H9 (cell line): ENCODE measurements around the gene SOX1. TPM values are rescaled to one million over a fixed set of nuclear protein-coding genes. Genes with fewer than 3 reads are reported as not detected.

Source experiments
- DNase-seq: peaks from one replicate; pipeline ENCODE4 v3.0.0-alpha.2; 2017
- H2AFZ ChIP-seq: one replicate; pipeline ENCODE4 v1.6.1; 2013; ENCODE audit warnings: mild to moderate bottlenecking, low read length, control low read depth, moderate library complexity
- H2AK5ac ChIP-seq: 2 replicates; pipeline ENCODE4 v1.6.1; 2013; ENCODE audit warnings: low read length, control low read depth, mixed read lengths; ENCODE audit not compliant: insufficient read length
- H2BK120ac ChIP-seq: one replicate; pipeline ENCODE4 v1.6.1; 2013; ENCODE audit warnings: low read depth, mild to moderate bottlenecking, low read length, control low read depth, inconsistent platforms; ENCODE audit not compliant: poor library complexity, severe bottlenecking
- H2BK12ac ChIP-seq: 2 replicates; pipeline ENCODE4 v1.6.1; 2013; ENCODE audit warnings: low read length, control low read depth, mixed read lengths, low read depth; ENCODE audit not compliant: insufficient read length
- H2BK15ac ChIP-seq: 2 replicates; pipeline ENCODE4 v1.6.1; 2013; ENCODE audit warnings: low read depth, low read length, control low read depth
- H2BK20ac ChIP-seq: one replicate; pipeline ENCODE4 v1.6.1; 2013; ENCODE audit warnings: low read depth, mild to moderate bottlenecking, low read length, control low read depth, inconsistent platforms; ENCODE audit not compliant: poor library complexity, severe bottlenecking
- H2BK5ac ChIP-seq: 2 replicates; pipeline ENCODE4 v1.6.1; 2013; ENCODE audit warnings: low read length, control low read depth, mixed read lengths; ENCODE audit not compliant: insufficient read length
- H3K14ac ChIP-seq: 2 replicates; pipeline ENCODE4 v1.6.1; 2013; ENCODE audit warnings: low read length, control low read depth; ENCODE audit not compliant: insufficient read depth
- H3K18ac ChIP-seq: 2 replicates; pipeline ENCODE4 v1.6.1; 2013; ENCODE audit warnings: low read depth, mild to moderate bottlenecking, mixed read lengths, low read length, control low read depth; ENCODE audit not compliant: insufficient read length
- H3K23ac ChIP-seq: 2 replicates; pipeline ENCODE4 v1.6.1; 2013; ENCODE audit warnings: low read length, control low read depth, mixed read lengths, low read depth; ENCODE audit not compliant: insufficient read length
- H3K23me2 ChIP-seq: 2 replicates; pipeline ENCODE4 v1.6.1; 2013; ENCODE audit warnings: low read depth, mild to moderate bottlenecking, mixed read lengths, low read length, control low read depth; ENCODE audit not compliant: insufficient read length, poor library complexity, severe bottlenecking
- H3K27ac ChIP-seq: 2 replicates; pipeline ENCODE4 v1.5.1; 2013; ENCODE audit warnings: low read length, control low read depth, mixed read lengths, low read depth; ENCODE audit not compliant: insufficient read length
- H3K27me3 ChIP-seq: 2 replicates; pipeline ENCODE4 v1.6.1; 2013; ENCODE audit warnings: low read length, control low read depth, inconsistent platforms; ENCODE audit not compliant: insufficient read depth
- H3K4ac ChIP-seq: 2 replicates; pipeline ENCODE4 v1.6.1; 2013; ENCODE audit warnings: low read depth, mild to moderate bottlenecking, control low read depth, inconsistent platforms, low read length, moderate library complexity
- H3K4me1 ChIP-seq: 2 replicates; pipeline ENCODE4 v1.6.1; 2013; ENCODE audit warnings: low read length, control low read depth, inconsistent platforms; ENCODE audit not compliant: insufficient read depth
- H3K4me2 ChIP-seq: 2 replicates; pipeline ENCODE4 v1.6.1; 2013; ENCODE audit warnings: low read length, control low read depth, mixed read lengths; ENCODE audit not compliant: insufficient read length, insufficient read depth
- H3K56ac ChIP-seq: 2 replicates; pipeline ENCODE4 v1.6.1; 2013; ENCODE audit warnings: low read depth, mild to moderate bottlenecking, mixed read lengths, low read length, control low read depth; ENCODE audit not compliant: insufficient read length
- H3K79me1 ChIP-seq: 2 replicates; pipeline ENCODE4 v1.6.1; 2013; ENCODE audit warnings: low read depth, mild to moderate bottlenecking, moderate library complexity, low read length, control low read depth, inconsistent platforms; ENCODE audit not compliant: insufficient read depth, poor library complexity, severe bottlenecking
- H3K79me2 ChIP-seq: 2 replicates; pipeline ENCODE4 v1.6.1; 2013; ENCODE audit warnings: low read length, control low read depth, inconsistent platforms; ENCODE audit not compliant: insufficient read depth
- H3K9ac ChIP-seq: 2 replicates; pipeline ENCODE4 v1.6.1; 2013; ENCODE audit warnings: low read length, control low read depth, mixed read lengths; ENCODE audit not compliant: insufficient read length; ENCODE audit errors: extremely low read depth
- H3K9me3 ChIP-seq: one replicate; pipeline ENCODE4 v1.6.1; 2013; ENCODE audit warnings: low read depth, low read length, inconsistent platforms; ENCODE audit not compliant: control insufficient read depth
- H3T11ph ChIP-seq: one replicate; pipeline ENCODE4 v1.6.1; 2013; ENCODE audit warnings: mild to moderate bottlenecking, low read length, control low read depth, inconsistent platforms
- H4K20me1 ChIP-seq: one replicate; pipeline ENCODE4 v1.6.1; 2013; ENCODE audit not compliant: control insufficient read depth, insufficient read length, insufficient read depth
- H4K5ac ChIP-seq: 2 replicates; pipeline ENCODE4 v1.6.1; 2013; ENCODE audit warnings: low read depth, mild to moderate bottlenecking, mixed read lengths, low read length, control low read depth; ENCODE audit not compliant: insufficient read length
- H4K8ac ChIP-seq: replicated peaks from 2 replicates; pipeline ENCODE4 v1.6.1; 2013; ENCODE audit warnings: low read length, control low read depth, mixed read lengths, low read depth; ENCODE audit not compliant: insufficient read length
- H4K91ac ChIP-seq: 2 replicates; pipeline ENCODE4 v1.6.1; 2013; ENCODE audit warnings: low read depth, mild to moderate bottlenecking, moderate library complexity, mixed read lengths, low read length, control low read depth; ENCODE audit not compliant: insufficient read length
- H3K27ac Mint-ChIP-seq, 3 experiments: 2 replicates in 2 of 3; 3 replicates in 1 of 3; pipeline ENCODE4 v1.8.0; 2020 to 2021; ENCODE audit warnings: mixed read lengths in 3 of 3, mild to moderate bottlenecking in 1 of 3, moderate library complexity in 1 of 3
- H3K27me3 Mint-ChIP-seq: 2 replicates; pipeline ENCODE4 v1.8.0; 2021; ENCODE audit warnings: low read depth, mild to moderate bottlenecking, moderate library complexity, mixed read lengths
- H3K36me3 Mint-ChIP-seq, 3 experiments: 2 replicates in 2 of 3; 3 replicates in 1 of 3; pipeline ENCODE4 v1.8.0; 2020 to 2021; ENCODE audit warnings: low read depth in 3 of 3, mixed read lengths in 3 of 3; ENCODE audit not compliant: insufficient read depth in 1 of 3
- H3K4me1 Mint-ChIP-seq, 2 experiments: 2 replicates each; pipeline ENCODE4 v1.8.0; 2020; ENCODE audit warnings: mixed read lengths in 2 of 2
- H3K4me3 Mint-ChIP-seq, 2 experiments: 2 replicates in 1 of 2; 3 replicates in 1 of 2; pipeline ENCODE4 v1.8.0; 2020 to 2021; ENCODE audit warnings: mild to moderate bottlenecking in 2 of 2, mixed read lengths in 2 of 2, moderate library complexity in 1 of 2
- H3K9me3 Mint-ChIP-seq, 2 experiments: 2 replicates in 1 of 2; 3 replicates in 1 of 2; pipeline ENCODE4 v1.8.0; 2020; ENCODE audit warnings: mild to moderate bottlenecking in 2 of 2, mixed read lengths in 2 of 2, moderate library complexity in 1 of 2
- CTCF ChIP-seq: fragments of 200-600 bp; sonication (generic); conservative IDR thresholded peaks from 3 replicates; pipeline ENCODE4 v1.8.0; 2021; ENCODE audit warnings: antibody characterized with exemption, mild to moderate bottlenecking
- WGBS: extraction: QIAGEN DNeasy Blood & Tissue Kit; methylation state at CpG from one replicate; pipeline ENCODE4 v1.1.7; 2013; ENCODE audit warnings: missing lambda C conversion rate, low lambda C conversion rate, mixed read lengths; ENCODE audit not compliant: insufficient read length; ENCODE audit errors: extremely low coverage; 5-methylcytosine and 5-hydroxymethylcytosine counted together
- total RNA-seq: library from RNA; stranded (reverse); gene quantifications from 2 replicates; pipeline ENCODE4 v1.2.1, GENCODE V29; 2021

Gene SOX1
- total RNA-seq, 1 experiment from 2014 or later, result 0.17 TPM

GRCh38 chr13:112118451-112119064 lies 51.6 kb downstream of the SOX1 start:
- no CpG with 5 or more reads among the region's 23 CpGs for WGBS
- Histone ChIP-seq H3K18ac (no peak overlapping the region), H3K27me3 (no peaks in the 10 kb centered on the region), H3K14ac (no peak overlapping the region; the same call in 1 of the 2 replicates), H3T11ph (no peak overlapping the region), H4K8ac (no peak overlapping the region), H2BK120ac (no peak overlapping the region), H3K4me1 (no peaks in the 10 kb centered on the region), H3K23ac (no peak overlapping the region), H3K9me3 (no peaks in the 10 kb centered on the region), H3K56ac (no peak overlapping the region), H3K23me2 (no peaks in the 10 kb centered on the region), H3K9ac (no peak overlapping the region), H2AFZ (no peak overlapping the region), H3K4ac (no peak overlapping the region), H3K79me2 (no peaks in the 10 kb centered on the region), H4K20me1 (no peaks in the 10 kb centered on the region), H2BK12ac (no peak overlapping the region), H4K5ac (no peak overlapping the region), H4K91ac (no peak overlapping the region), H3K4me2 (no peak overlapping the region), H2BK20ac (no peak overlapping the region), H3K79me1 (no peaks in the 10 kb centered on the region), H3K27ac (no peak overlapping the region), H2BK5ac (no peak overlapping the region), H2AK5ac (no peak overlapping the region), H2BK15ac (no peak overlapping the region)
- Mint-ChIP-seq H3K4me1 (peaks cover 1 to 7% of the 10 kb centered on the region in 2 experiments), H3K9me3 (no peaks in the 10 kb centered on the region), H3K4me3 (no peak overlapping the region), H3K36me3 (no peaks in the 10 kb centered on the region), H3K27ac (no peak overlapping the region), H3K27me3 (peaks cover 54% of the 10 kb centered on the region)
- DNase-seq, result no peak
- TF ChIP-seq CTCF, result no peak
